ENCODE data around the gene NPDC1.

The NPDC1 gene

DNA sequence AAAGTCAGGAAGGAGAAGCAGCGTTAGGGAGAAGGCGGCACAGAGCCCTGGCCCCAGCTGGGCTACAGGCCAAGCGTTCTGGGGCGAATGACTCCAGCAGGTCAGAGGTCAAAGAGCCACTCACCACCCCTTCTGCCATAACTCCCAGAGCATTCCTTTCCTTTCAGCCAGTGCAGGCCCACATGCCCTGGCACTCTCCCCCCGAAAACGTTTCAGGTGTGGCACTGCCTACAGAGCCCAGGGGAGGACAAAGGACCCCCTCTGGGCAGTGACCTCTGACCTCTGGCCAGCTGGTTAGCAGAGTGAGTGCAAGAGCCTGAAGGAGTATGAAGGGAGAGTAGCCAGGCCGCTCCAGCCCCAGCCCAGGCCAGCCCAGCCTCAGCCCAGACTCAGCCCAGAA, 22.8 kb downstream of the NPDC1 start:
- no peak for DNase-seq

DNA sequence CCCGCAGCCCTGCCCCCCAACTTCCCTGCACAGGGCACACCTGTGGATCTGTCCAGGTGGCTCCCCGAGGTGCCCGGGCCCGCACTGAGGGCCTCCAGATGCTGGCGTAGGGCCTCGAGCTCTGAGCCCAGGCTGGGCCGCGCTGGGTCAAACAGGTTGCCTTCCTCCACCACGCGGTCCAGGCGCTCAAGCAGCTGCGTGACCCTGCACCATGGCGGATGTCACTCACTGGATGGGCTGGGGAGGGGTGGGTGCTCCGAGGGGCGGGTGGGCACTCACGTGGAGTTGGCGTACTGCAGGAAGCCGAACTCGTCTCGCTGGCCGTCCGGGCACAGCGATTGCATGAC, 23.3 kb downstream of the NPDC1 start:
- no peak for DNase-seq

DNA sequence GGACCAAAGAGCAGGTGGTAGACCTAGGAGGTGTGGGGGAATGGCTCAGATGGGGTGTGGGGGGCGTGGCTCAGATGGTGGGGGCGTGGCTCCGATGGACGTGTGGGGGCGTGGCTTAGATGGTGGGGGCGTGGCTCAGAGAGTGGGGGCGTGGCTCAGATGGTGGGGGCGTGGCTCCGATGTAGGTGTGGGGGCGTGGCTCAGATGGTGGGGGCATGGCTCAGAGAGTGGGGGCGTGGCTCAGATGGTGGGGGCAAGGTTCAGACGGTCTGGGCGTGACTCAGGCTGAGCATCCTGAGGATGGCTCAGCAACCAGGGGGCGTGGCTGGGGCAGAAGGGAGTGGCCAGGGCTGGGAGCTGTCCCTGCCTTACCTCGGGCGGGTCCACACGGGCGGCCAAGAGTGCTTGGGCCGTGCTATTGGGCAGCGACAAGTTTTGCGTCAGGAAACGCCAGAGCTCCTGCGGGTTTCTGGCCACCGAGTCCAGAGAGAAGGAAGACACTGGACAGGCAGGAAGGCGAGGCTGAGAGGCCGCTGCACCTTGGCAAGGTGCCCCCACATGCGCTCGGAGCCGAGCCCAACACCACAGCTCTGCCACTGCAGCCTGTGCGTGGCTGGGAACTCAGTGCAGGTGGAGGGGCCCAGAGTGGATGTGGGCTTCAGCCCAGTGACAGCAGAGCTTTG, 23.9 kb downstream of the NPDC1 start:
- DNase-seq: peak; percentile 14

DNA sequence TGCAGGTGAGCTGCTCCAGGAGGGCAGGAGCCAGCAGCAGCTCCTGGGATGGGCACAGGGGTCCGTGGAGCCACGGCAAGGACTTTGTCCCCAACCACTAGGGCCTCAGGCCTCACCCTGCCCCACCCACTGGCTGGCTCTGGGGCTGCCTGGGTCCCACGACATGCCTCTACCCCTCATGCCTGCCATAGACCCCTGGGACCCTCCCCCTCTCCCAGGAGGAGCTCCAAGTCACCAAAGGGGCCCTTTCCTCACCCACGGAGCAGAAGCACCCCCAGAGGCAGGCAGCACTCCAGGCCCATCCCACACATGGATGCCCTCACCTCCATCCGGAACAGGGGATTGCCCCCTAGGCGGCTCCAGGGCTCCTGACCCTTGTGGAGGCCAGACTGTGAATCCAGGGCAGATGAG, 24.4 kb downstream of the NPDC1 start:
- no peak for DNase-seq

DNA sequence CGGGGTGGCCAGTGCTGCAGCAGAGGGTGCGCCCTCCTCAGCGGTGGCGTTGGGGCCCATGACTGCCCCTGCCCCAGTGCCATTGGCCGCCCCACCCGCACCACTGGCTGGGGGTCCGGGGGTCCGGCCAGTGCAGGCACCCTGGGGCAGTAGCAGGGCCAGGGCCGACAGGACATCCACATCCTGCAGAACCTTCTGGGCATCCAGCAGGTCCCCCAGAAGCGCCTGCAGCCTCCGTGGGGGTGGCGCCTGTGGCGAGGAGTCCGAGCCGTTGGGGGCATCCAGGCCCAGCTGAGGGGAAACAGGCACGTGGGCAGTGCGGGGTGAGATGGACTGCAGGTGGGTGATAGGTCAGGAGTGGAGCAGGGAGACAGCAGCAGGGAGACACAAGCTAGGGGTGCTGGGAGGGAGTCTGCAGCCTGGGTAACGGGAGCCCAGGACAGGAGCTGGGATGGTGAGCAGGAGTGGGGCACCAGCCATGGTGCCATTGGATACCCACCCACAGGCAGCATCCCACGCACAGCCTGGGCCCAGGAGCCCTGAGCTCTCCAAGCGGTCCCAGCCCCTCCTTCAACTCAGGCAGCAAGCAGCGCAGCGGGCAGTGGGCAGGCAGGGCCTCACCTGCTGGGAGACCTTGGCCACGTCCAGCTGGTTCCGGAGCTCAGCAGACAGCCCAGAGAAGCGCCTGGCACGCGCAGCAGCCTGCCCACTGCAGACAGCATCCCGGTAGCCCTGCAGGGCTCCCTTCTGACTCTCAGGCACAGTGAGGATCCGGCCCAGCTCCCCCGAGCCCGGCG, 25.0 kb downstream of the NPDC1 start:
- DNase-seq: no peak

DNA sequence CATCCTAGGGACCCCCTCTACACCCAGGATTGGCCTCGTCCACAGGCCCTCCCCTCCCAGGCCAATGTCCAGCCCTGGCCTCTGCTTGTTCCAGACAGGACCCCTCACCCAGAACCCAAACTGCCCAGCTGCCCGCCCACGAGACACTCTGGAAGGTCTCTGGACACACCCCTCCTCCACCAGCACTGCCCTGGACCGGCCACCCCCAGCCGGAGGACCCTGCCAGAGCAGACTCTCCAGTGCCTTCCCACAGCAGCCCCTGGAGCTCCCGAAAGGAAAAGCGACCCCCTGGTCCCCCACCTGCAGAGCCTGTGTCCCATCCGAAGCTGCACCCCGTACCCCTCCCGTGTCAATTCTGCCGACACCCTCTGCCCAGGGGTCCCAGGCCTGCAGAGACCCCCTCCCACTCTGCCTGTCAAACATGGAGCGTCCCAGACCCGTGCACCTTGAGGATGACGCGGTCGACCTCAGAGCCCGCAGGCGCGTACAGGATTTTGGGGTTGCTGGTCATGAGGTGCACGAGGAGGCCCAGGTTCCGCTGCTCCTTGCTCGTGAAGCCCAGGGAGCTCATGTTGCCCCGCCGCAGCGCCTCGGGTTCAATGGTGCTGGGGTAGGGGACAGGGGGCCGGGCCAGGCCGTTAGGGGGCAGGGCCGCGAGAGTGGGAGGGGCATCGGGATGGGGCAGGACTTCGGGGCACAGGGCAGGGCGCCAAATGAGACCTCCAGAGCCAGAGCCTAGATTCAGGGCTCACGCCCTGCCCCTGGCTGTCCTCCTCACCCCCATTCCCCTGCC, 25.9 kb downstream of the NPDC1 start:
- DNase-seq: no peak

DNA sequence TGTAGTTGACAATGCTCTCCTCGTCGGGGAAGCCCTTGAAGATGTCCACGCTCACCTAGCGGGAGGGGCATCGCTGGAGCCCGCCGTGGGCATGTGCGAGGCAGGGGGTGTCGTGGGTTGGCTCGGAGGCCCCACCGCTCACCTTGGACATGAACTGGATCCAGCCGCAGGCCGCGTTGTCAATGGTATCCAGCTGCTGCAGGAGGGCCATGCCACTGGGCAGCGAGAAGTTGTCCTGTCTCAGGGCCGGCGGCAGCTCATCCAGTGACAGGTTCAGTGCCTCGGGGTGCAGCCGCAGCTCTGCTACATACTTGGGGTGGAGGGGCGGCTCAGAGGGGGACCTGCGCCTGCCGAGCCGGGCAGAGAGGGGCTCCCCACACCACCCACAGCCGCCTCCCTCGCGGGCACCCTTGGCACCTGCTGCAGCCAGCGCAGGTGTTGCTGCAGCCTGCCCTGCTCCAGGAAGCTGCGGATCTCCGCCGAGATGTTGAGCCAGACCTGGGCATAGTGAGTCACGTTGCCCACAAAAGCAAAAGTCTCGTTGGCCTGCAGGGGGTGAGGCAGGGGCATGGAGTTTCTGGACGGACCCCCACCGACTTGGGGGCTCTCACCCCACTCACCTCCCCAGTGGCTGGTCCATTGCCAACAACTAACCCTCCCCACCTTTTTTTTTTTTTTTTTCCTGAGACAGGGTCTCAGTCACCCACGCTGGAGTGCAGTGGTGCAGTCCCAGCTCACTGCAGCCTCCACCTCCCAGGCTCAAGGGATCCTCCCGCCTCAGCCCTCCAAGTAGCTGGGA, 27.0 kb downstream of the NPDC1 start:
- no peak for DNase-seq

DNA sequence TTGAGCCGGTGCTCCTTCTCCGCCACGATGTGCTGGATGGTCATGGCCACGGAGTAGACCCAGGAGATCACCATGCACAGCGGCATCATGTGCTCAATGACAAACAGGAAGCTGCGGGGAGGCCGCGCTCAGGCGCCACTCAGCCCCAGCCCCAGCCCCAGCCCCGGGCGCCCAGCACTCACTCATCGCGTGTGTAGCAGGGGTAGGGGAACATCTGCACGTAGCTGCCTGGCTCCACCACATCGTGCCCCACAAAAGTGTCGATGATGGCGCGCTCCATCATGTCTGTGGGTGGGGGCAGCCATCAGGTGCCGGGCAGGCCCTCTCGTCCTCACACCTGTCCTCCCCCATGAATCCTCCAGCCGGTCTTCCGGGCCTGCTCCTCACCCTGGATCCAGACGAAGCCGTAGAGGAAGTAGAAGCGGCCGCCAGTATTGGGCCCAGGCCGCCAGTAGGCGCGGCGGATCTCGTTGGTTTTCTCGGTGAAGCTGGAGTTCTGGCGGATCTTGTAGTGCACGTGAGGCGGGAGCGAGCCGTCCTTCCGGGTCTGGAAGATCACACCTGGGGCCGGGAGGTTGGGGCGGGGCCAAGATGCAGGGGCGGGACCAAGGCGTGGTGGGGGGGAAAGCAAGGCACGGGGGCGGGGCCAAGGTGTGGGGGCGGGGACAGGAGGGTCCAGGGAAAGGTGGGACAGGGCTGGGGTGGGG, 28.0 kb downstream of the NPDC1 start:
- DNase-seq: no peak

DNA sequence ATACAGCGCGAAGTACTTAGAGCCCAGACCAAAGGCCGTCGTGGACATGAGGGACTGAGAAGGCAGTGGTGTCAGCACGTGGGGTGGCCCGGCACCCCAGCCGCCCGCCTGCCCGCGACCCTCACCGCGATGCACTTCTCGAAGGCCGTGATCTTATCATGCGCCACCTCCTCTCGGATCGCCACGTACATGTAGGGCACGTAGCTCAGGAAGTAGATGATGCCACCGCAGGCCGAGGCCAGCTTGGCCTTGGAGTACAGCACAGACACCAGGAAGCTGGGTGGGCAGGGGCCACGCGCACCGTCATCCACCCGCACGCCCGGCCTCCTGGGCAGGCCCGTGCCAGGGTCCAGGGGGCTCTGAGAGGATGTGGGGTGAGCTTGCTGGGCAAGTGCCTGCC, 28.9 kb downstream of the NPDC1 start:
- no peak for DNase-seq

DNA sequence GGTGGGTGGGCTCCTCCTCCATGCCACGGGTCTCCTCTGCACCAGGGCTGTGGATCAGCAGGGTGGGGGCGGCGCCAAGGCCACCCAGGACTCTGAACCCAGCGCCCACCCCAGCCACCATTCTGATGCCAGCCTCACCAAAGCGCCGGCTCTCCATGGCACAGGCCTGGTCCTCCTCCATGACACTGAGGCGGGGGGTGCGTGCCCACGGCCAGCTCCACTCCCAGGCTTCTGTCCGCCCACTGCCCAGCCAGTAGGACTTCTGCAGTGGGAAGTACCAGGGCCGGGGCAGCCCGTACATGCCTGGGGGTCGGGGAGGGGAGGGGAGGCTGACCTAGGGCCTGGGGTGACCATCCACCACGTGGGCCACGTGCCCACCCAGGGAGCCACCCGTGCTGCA, 29.5 kb downstream of the NPDC1 start:
- DNase-seq: no peak

DNA sequence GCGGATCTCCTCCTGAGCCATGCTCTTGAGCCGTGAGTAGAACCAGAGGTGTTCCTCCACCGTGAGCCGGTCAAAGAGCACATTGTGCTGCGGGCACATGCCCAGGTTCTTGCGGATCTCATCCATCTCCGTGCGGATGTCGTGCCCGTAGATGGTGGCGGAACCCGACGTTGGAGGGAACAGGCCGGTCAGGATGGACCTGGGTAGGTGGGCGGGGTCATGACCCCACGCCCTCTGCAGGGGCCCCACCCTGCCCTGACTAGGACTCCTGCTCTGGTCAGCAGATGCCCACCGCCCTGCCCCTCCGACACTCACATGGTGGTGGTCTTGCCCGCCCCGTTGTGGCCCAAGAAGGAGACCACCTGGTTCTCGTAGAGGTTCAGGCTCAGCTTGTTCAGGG, 30.0 kb downstream of the NPDC1 start:
- DNase-seq: no peak

DNA sequence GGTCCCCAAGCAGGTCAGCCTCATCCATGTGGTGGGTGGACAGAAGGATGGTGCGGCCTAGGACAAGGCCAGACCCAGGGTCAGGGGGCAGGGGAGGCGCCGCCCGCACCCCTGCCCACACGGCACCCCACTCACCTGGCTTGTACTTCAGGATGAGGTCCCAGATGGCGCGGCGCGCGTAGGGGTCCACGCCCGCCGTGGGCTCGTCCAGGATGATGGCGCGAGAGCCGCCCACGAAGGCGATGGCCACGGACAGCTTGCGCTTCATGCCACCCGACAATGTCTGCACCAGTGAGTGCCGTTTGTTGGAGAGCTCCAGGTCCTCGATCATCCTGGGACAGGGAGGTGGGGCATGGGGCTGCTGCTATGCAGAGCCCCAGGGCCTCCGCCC, 30.4 kb downstream of the NPDC1 start:
- no peak for DNase-seq

DNA sequence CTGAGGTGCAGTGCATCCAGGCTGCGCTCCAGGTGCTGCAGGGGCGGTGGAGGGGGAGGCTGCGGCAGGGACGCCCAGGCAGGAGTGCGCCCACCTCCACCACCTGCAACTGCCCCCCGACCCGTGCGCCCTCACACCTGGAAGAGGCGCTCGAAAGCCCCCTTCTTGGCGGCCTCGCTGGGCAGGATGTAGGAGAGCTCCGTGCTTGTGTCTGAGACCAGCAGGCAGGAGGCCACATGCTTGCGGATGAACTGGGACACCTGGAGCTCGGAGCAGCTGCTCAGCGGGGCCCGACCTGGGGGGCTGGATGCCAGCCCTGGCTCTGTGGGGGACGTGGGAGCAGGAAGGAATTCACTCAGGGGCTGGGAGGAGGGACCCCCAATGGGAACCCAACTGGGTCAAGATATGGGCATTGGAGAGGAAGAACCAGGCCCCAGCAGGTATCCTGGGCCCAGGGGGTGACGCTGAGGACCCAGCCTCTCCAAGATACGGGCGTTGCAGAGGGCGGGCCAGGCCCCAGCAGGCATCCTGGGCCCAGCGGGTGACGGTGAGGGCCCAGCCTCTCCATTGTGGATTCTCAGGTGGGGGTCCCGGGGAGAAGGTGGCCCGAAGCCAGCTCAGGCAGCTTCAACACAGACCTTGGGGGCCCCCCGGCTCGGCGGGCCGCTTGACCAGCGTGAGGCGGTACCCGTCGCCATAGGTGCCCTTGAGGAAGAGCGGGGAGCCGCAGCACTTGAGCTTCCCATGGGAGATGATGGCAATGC, 31.0 kb downstream of the NPDC1 start:
- DNase-seq: no peak

DNA sequence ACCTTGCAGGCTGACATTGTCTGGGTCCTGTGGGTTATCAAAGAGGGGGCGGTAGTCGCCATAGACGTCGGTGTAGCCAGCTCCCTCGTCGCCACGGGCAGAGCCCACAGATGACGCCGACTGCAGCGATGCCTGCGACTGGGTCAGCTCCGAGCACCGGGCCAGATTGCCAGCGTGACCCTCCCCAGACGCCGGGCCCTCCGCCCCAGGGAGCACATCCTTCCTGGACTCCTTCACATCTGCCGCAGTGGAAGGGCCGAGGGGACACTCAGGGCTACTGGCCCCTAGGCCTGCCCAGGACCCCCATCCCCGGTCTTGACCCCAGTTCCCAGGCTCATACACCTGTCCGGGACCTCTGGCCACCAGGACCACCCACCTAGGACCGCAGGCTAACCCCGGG, 31.8 kb downstream of the NPDC1 start:
- DNase-seq: no peak

DNA sequence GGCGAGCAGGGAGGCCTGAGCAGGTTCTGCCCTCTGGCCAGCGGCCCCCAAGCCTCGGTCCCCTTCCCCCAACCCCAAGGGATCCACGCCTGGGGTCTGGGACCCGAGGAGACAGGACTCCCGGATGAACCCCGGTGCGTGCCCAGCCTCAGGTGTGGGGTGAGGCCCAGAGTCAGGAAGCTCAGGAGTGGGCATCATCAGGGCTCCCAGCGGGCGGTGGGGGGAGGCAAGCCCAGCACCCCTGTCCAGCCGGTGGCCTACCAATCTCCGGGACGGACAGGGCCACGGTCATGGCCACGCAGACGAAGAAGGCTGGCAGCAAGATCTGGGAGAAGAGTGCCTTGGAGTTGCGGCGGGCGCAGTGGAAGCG, 32.4 kb downstream of the NPDC1 start:
- no peak for DNase-seq

DNA sequence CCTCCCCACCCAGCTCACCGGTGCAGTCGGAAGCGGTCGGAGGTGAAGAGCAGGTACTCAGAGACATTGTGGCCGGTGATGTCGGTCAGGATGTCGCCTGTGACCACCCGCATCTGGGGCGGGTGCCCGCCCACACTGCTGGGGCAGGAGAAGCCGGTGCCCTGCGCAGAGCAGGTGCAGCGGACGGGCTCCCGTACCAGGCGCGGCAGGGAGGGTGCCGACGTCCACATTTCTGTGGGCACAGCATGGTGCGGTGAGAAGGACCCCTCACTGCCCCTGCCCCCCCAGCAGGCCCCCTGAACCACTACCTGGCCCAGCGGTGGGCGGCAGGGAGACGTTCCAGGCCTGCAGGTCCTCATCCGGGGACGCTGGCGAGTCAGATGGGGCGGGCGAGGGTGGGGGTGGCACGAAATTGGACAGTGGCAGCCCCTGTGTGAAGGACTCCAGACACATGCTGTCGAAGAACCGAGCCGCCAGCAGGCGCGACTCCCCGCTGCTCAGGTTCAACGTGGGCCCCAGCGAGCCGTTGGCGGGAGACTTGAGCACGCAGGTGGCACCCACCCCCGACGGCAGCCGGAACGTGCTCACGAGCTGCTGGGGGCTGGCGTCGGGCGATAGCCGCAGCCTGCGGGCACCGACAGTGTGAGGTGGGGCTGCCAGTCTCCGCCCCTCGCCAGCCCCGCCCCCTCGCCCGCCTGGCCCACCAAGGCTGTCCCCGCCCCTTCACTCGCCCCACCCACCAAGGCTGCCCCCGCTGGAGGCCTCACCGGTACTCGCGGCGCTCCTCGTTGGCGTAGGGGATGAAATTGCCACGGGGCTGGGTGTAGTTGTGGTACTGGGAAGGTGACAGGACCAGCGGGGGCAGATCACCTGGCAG, 33.0 kb downstream of the NPDC1 start:
- no peak for DNase-seq

DNA sequence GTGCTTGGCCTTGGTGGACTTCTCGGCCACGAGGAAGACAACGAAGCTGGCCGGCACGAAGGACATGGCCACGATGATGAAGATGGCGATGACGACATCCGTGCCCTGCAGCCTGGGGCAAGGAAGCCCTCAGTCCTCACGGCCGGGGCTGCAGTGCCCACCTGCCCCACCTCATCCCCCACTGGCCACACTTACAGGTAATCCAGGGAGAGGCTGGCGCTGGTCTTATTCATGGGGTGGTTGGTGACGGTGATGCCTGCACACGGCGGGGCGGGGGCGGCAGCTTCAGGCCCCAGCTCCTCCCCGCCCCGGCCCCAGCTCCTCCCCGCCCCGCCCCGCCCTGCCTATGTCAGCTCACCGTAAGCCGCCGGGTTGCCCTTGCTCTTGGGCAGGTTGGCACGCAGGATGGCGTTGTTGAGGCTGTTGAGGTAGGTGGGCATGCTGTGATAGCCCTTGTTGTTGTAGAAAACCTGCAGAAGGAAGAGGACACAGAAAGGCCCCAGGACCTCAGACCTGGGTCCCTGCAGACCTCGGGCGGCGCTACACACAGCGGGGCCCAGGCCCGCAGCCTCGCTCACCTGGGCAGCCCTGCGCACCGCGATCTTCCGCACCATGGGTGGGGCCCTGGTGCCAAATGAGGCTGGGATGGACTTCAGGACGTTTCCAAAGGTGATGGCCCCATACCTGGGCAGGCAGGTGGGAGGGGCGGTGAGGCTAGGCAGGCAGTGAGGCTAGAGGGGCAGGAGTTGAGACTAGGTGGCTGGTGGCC, 33.9 kb downstream of the NPDC1 start:
- DNase-seq: no peak

DNA sequence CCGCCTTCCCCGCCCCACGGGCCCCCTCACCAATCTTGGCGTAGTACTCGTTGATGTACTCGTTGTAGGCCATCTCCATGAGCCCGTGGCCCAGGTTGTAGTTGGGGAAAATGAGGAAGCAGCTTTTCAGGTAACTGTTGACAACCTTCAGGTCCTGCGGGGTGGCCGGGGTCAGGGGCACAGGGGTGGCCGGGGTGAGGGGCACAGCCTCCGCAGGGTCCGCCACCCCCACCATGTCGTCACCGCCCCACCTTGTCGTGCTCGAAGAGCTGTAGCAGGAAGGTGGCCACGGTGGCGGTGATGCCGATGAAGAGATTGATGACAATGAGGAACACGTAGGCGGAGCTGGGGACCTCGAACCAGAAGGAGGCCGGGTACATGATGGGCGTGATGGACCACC, 34.8 kb downstream of the NPDC1 start:
- no peak for DNase-seq

DNA sequence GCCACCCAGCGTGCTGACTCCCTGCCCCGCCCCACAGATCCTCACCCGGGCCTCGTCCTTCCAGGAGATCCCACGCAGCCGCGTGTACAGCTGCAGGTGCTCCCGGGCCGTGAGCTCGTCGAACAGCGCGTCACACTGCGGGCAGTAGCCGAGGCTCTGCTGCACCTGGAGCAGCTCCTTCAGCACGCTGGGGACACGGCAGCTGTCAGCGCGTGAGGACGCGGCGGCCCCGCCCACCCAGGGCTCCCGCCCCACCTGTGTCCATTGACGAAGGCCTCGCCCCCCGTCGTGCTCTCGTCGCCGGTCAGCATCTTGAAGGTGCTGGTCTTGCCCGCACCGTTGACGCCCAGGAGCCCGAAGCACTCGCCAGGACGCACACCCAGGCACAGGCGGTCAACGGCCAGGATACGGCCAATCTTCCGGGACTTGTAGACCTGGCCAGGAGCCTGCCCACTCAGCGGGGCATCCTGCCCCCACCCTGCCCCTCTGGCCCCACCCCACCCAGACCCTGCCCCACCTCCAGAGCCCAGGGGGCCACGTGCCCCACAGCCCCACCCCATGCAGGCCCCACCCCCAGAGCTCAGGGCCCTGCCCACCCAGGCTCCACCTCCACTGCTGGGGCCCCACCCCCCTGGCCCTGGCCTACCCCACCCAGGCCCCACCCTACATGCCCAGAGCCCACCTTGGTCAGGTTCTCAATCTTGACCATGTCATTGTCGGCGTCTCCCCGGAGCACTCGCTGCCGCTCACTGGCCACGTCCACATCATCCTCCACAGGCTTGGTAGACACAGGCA, 35.8 kb downstream of the NPDC1 start:
- DNase-seq: no peak

All from NCI-H526 treated with DMSO at 0.1 percent for 48 hours (cell line).